NCI-H2227 treated with DMSO at 0.1 percent for 48 hours (cell line): Measurements from ENCODE around the gene MIA3.
A peak's percentile ranks its signal among the peaks of the same experiment; 100 is the strongest.
"Not testable (repeated sequence)": the region's sequence is repeated elsewhere in the genome, so short reads cannot be mapped to it uniquely, and the experiment has no call there.

ENCODE experiments used
- DNase-seq: peaks from one replicate; lab custom pipeline; 2025; lab: John Stamatoyannopoulos, UW

Gene MIA3

DNA sequence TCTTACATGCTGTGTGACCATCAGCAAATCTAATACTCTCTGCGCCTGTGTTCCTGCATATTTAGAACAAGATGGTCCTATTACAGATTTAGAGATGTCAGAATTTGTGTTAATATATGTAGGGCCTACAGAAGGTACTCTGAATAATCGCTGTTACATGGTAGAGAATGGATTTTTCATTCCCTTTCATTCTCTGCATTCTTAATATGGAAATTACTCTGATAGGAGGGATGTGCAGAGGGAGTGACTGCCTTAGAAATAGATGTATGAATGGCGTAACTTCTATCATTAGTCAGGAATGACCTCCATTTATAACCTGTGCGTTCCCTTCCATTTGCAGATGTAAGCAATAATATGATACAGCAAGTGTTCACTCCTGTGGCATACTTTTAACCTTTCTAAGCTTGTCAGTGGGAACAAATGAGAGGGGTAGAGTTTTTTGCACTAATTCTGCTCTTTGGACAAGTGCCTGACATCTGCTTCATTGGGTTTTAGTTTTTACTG is 45.6 kb downstream of the MIA3 start:
- no peak for DNase-seq

DNA sequence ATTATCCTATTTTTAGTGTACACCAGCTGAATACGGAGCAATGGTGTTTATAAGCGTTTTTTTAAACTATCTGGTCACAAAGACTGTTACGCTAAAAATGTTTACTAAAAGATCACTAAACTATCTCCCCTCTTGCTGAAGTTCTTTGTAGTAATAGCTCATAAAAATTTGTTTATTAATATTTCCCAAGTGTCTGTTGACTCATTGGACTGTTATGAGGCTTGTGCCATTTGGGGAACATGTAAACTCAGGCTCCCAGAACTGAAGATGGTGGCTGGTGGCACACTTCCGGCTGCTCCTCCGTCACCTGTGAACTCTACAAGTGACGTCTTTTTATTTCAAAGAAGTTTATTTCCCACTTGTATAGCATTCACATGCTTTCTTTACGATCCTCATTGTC is 48.1 kb downstream of the MIA3 start:
- DNase-seq: no peak

DNA sequence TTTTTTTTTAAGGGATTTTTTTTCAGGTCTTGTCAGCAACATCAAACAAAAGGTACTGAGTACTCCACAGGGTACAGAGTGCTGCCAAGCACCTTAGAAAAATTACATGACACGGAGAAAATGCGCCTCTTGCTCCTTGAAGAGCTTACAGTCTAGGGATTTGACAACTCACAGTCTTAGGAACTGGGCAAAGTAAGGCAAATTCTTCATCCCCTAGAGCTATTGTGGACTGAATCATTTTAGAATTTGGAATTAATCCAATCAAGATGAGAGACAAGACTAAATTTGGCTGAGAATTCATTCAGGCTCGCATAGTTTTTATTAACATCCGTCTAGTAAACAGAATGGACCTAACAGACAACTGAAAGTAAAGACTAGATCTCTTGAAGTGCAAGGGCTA is 50.3 kb downstream of the MIA3 start:
- DNase-seq: not testable (repeated sequence)

DNA sequence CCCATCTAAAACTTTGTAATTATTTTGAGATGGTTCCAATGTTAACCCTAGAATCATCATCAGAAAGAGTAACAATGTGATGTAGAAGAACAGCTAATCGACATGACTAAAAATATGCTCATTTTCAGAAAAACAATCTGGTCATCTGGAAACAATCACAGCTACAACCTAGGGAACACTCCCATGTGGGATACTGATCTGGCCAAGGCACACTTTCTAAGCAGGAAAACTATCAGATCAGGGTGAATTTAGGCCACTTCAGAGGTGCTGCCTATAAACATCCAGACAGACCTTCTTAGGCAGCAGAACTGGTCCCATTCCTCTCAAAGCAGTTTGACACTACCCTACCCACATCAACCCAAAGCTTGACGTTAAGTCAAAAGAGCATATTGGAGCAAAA is 51.2 kb downstream of the MIA3 start:
- DNase-seq: not testable (repeated sequence)

DNA sequence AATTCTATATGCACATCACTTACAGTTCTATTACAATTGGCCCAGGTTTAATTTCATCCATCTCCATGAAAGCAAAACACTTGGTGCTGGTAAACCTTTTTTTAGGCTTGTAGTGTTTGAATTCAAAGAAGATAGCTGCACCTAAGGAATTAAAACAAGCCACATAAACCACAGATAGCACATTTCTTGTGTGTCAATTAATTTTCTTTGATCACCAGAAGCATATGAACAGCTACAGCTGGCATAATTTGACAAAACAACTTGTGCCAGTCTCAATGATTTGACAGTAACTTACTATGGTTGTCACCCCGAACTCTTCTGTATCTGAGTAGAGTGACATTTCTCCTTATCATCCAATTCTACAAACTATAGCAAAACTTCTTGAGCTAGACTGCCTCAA is 52.2 kb downstream of the MIA3 start:
- no peak for DNase-seq

GRCh38 chr1:222680080-222680479 is 62.2 kb downstream of the MIA3 start:
- DNase-seq: peak; percentile 25

DNA sequence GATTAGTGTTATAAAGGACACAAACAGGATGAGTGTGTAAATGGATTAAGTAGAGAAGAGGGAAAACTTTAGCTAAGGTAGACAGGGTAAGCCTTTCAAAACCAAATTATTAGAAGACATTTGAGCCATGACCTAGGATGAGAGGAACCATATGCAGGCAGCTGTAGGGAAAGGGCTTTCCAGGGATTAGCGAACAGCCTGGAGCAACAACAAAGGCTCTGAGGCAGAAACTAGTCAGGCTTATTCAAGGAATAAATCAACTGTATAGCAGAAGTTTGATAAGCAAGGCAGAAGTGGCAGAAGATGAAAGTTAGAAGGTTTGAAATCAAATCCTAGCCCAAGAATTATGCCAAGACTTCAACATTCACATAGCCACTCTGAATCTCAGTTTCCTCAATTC is 73.1 kb downstream of the MIA3 start:
- DNase-seq: no peak

DNA sequence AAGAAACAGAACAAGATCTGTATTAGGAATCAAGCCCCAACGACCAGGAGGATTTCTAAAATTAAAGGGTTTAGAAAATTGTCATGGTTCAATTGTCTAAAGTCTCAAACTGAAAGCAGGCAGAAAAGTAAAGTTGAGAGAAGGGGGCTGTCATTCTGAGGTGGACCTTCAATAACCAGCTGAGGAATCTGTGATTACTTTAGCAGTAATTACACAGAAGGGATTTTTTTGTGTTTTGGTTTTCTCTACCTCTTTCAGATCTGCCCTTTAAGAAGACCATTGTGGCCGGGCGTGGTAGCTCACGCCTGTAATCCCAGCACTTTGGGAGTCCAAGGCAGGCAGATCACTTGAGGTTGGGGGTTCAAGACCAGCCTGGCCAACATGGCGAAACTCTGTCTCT is 77.0 kb downstream of the MIA3 start:
- DNase-seq: no peak

- no peak for DNase-seq
Measured at GRCh38 chr1:222696741-222697140, 78.8 kb downstream of the MIA3 start.

DNA sequence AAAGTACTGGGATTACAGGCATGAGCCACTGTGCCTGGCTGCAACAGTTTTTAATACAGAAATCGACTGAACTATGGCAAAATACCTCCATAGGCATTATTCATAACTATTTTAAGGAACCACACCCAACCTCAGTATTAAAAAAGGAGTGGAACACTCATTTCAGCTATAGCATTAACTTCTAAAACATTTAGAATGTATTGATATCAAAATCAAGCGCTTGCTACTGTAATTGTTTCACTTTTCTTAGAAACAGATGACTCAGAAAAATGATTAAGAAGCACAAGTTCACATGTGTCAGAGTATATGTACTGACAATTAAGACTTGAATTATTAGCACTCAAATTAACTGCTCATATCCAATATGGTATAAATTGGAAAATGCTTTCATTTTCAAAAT is 79.3 kb downstream of the MIA3 start:
- no peak for DNase-seq

GRCh38 chr1:222697826-222698225 is 79.9 kb downstream of the MIA3 start:
- no peak for DNase-seq

DNA sequence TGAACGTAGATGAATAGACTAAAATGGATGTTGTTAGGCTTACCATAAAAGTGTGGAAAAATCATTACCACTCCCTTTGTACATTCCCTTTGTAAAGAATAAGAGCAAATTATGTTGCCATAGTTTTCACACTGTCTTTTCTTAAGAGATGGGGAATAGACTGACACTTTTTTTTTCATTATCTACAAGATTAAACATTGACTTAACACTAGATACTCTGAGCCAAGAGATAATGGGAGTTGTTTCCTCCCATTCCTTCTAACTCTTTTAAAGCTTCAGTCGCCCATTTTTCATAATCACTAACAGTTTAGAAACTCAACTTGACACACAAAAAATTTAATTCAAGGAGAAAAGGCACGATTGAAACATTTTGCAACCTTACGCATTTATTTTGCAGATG is 84.3 kb downstream of the MIA3 start:
- no peak for DNase-seq

DNA sequence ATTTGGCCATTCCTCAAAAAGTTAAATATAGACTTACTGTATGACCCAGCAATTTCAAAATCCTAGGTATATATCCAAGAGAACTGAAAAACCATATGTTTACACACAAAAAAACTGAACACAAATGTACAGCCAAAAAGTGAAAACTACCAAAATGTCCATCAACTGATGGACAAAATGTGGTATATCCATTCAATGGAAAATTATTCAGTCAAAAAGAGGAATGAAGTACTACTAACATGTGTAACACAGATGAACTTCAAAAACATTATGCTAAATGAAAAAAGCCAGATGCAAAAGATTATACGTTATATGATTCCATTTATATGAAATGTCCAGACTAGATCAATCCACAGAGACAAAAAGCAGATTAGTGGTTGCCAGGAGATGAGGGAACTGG is 86.4 kb downstream of the MIA3 start:
- DNase-seq: no peak

DNA sequence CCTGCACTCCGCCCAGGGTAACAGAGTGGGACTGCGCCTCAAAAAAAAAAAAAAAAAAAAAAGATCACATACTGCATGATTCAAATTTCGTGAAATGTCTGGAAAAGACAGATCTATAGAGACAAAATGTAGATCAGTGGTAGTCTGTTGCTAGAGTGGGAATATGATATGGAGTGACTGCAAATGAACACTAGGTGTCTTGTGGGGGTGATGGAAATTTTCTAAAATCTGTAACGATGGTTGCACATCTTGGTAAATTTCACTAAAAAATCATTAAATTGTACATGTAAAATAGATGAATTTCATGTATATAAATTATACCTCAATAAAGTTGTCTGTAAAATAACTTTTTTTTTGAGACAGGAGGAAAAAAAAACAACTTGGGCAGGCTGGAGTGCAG is 88.9 kb downstream of the MIA3 start:
- DNase-seq: no peak

GRCh38 chr1:222709700-222710153 is 91.8 kb downstream of the MIA3 start:
- peak; percentile 5 for DNase-seq

- peak; percentile 49 for DNase-seq
Measured at GRCh38 chr1:222711319-222712252, 93.7 kb downstream of the MIA3 start.

DNA sequence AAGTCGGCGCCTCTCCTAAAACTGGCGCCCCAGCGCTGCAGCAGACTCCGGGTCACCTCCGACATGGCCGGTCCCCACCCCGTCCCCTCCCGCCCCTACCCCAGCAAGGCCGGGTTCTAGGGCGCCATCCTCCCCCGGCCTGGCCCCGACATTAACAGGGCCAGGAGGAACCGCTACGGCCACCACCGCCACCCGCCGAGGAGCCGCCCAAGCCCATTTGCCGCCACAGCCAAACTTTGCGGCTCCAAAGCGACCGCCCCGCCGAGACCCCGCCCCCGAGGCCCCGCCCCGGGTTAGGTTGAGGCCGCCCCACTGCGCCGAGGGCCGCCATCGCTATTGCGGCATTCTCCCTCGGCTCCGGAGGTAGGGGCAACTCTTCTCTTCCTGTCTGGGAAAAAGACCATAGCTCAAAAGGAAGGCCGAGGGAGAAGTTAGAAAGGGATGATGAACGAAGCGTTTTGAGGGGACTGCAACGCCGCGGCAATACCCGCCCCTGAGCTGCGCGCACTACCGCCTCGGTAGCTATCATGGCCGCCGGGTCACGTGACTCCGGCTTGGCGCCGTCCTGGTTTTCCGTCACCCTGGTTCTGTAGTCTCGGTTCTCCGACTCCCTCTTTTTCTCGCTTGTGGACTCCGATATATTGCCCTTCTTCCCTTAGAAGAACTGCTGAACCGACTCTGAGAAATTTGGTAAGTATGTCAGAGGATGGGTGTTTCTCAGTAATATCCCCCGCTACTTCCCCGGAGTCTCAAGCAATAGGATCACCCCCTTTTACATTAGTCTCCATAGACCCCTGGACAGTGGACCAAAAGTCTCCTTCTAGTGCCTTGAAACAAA is 94.6 kb downstream of the MIA3 start, which contains the start of the genes AIDA and BROX:
TSS of gene AIDA (minus strand) at position 239 of the 838 bp plus-strand sequence. CDS start at position 65, 174 bp downstream.
TSS of gene BROX (plus strand) at position 312 of the 838 bp plus-strand sequence. CDS start 3,136 bp downstream, outside the sequence.
- peak; percentile 96 for DNase-seq

DNA sequence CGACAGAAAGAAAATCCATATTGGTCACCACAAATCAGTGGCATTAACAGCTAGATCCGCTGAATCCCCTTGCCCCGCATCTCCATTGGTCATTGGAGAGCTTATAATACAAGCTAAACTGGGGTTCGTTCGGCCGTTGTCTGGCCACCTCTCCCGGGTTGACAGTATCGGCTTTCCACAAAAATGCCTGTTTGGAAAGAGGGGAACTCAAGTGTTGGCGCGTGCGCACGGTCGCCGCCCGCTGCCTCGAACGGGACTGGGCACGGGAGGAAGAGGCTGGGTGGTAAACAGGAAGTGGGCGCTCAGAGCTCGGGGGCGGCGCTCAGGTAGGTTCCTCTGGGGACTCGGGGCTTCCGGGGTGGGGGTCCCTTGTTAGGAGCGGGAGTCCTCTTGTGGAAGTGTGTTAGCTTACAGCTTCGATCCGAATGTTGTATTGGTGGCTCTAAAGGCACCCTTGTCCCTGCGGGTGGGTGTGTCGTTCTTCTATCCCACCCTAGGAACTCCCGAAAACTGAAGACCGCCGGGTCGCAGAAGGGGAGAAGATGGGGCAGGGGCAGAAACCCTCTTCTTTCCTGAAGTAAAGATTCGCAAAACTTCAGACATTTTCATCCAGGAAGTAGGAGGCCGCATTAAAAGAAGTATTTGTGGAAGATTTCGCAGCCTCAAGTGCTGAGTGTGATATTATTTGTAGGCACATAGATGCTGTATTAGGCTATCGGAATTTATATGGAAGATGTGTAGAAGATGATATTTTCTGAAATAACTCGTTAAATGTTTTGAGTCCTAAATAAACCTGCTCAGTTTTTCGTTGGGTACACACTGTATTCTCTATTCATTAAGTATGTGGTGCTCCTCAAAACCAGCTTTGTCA is 95.4 kb downstream of the MIA3 start:
- peak; percentile 97 for DNase-seq

DNA sequence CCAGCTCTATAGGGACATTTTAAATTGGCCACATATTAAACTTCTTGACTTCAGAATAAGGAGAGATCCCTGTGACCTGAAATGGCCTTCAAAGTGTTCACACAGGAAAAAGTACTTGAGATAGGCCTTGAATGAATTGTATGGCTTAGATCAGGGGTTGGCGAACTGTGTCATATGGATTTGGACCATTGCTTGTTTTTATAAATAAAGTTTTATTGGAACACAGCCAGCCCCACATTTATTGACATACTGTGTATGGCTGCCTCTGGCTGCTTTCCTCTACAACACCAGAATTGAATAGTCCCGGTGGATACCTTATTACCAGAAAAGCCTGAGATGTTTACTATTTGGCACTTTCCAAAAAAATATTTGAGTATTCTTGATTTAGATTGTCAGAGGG is 98.5 kb downstream of the MIA3 start:
- no peak for DNase-seq
